Activated T-helper 17 cell treated with anti-CD3 and anti-CD28 coated beads, Interleukin-2, amount 50 U/mL, for 72 hours (primary cell): Measurements from ENCODE around the gene PLEKHA7. TPM values are rescaled to one million over a fixed set of nuclear protein-coding genes. Genes with fewer than 3 reads are reported as not detected.
A peak's percentile ranks its signal among the peaks of the same experiment; 100 is the strongest.
"Not testable (repeated sequence)": the region's sequence is repeated elsewhere in the genome, so short reads cannot be mapped to it uniquely, and the experiment has no call there.

Experiments
- ATAC-seq: fragments of 150-1000 bp; cut with Tn5 transposase; replicated peaks from 2 replicates; pipeline ENCODE4 v1.10.0; 2021; ENCODE audit warnings: mild to moderate bottlenecking, moderate library complexity
- H3K27ac Mint-ChIP-seq: one replicate; pipeline ENCODE4 v1.8.0; 2022; ENCODE audit warnings: mixed read lengths
- H3K27me3 Mint-ChIP-seq: one replicate; pipeline ENCODE4 v1.8.0; 2022; ENCODE audit warnings: mixed read lengths
- H3K36me3 Mint-ChIP-seq: one replicate; pipeline ENCODE4 v1.8.0; 2022; ENCODE audit warnings: low read depth, mild to moderate bottlenecking, mixed read lengths
- H3K4me1 Mint-ChIP-seq: one replicate; pipeline ENCODE4 v1.8.0; 2022; ENCODE audit warnings: mixed read lengths
- H3K4me3 Mint-ChIP-seq: one replicate; pipeline ENCODE4 v1.8.0; 2022; ENCODE audit warnings: mild to moderate bottlenecking, mixed read lengths
- H3K9me3 Mint-ChIP-seq: one replicate; pipeline ENCODE4 v1.8.0; 2022; ENCODE audit warnings: mixed read lengths
- total RNA-seq, 2 donors: library from RNA; stranded (reverse); gene quantifications; one replicate each; pipeline ENCODE4 v1.2.3, GENCODE V29; 2022

PLEKHA7 gene
- total RNA-seq, 2 donors from 2014 or later = 2.7 to 35.2 TPM

DNA sequence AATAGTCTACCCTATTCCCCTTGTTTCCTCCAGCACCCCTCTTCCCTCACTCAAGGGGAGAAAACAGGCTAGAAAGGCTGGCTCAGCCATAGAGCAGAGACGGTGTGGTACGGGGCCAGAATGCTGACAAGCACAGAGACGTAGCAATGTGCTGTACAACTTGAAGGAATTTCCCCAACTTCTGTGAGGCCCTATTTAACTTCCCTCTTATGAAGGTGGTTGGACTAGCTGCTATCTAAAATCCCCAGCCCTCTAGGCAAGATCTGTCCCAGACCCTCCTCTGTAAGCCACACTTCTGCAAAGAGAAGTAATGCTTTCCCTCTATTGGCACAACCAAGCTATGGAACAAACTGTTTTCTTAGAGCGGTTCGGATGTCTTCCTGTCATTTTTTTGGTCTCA lies 37.8 kb downstream of the PLEKHA7 start:
- ATAC-seq = no peak
- H3K4me1 Mint-ChIP-seq = no peaks in the 10 kb centered on the region
- H3K27me3 Mint-ChIP-seq = no peaks in the 10 kb centered on the region

GRCh38 chr11:16975906-16976305 lies 38.3 kb downstream of the PLEKHA7 start:
- Mint-ChIP-seq H3K4me3 (no peak overlapping the region), H3K36me3 (no peaks in the 10 kb centered on the region), H3K4me1 (no peaks in the 10 kb centered on the region), H3K9me3 (no peaks in the 10 kb centered on the region), H3K27me3 (no peaks in the 10 kb centered on the region), H3K27ac (no peak overlapping the region)
- ATAC-seq = no peak

More for the DNA sequence above, 37.8 kb downstream of the PLEKHA7 start:
- Mint-ChIP-seq H3K9me3 (no peaks in the 10 kb centered on the region), H3K36me3 (no peaks in the 10 kb centered on the region), H3K4me3 (no peak overlapping the region), H3K27ac (no peak overlapping the region)

DNA sequence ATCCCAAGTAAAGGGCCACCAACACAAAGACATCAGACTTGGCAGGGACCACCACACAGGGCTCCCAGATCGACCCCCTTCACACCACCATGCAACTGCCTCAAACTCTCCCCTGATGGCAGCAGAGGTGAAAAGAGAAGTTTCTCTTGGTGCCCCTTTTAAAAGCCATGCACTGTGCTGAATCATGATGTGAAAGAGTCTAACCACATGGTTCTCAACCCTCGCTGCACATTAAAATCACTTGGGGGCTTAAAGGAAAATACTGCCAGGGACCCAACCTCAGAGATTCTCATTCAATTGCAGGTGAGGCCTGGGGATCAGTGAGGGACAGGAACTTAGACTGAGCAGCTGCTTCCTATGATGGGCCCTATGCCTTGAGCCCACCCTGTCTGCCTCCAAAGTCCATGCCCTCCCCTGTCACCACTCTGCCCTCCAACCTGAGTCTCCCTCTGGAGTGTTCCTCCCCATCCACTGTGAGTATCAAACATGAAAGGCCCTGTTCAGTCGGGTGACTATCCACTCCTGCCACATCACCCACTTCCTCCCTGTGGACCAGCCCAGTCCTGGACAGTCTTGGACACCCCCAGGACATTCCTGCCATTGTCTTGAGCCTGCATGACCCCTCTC lies 40.8 kb downstream of the PLEKHA7 start:
- no peaks in the 10 kb centered on the region for H3K27me3 Mint-ChIP-seq
- no peak for ATAC-seq
- H3K36me3 Mint-ChIP-seq = no peaks in the 10 kb centered on the region
- no peak overlapping the region for H3K4me3 Mint-ChIP-seq
- no peaks in the 10 kb centered on the region for H3K9me3 Mint-ChIP-seq
- H3K27ac Mint-ChIP-seq = peak overlapping the region; percentile 5
- H3K4me1 Mint-ChIP-seq = peaks cover 6% of the 10 kb centered on the region

DNA sequence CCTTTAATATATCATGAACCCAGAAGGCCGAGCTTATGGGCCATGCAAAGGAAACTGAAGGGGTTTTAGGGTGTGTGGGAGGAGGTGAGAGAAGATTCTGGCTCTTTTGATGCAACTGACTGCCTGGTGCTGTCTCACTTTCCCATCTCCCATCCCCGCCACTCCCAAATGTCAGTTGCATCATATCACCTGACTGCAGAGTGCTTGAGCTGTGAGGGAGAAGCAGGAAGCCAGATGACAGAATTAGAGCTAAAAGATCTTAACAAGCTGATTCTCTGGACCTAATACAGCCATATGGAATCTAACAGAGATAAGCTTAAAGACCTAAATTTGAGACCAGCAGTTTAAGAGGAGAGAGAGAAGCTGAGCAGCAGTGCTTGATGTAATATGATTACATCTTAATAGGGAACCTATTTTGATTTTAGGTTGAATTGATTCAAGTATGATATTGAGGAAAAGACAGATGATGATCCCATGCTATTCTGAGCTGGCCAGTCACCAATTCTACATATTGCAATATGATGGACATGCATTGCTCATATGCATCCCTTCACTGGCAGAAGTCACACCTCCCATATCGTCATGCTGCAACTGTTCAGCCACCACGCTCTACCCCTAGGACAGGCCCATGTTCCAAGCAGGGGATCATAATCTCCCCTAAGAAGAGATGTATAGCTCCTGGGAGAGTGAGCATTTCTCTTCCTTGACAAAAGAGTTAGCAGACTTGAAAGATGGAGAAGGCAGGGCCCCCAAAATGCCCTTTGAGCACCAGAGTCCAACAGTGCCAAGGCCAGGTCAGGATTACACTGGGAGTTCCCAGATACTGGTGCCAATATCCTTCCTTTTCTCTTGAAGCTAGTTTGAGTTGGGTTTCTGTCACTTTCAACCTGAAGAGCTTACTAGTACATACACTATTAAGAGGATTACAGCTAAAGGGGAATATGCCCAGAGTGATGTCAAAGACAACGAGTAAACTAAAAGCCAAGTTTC lies 44.9 kb downstream of the PLEKHA7 start:
- H3K9me3 Mint-ChIP-seq = no peaks in the 10 kb centered on the region
- H3K36me3 Mint-ChIP-seq = no peaks in the 10 kb centered on the region
- no peak overlapping the region for H3K4me3 Mint-ChIP-seq
- no peaks in the 10 kb centered on the region for H3K27me3 Mint-ChIP-seq
- peak overlapping the region; percentile 37 for H3K27ac Mint-ChIP-seq
- peaks cover 6% of the 10 kb centered on the region for H3K4me1 Mint-ChIP-seq
- no peak for ATAC-seq

- Mint-ChIP-seq H3K4me1 (peaks cover 6% of the 10 kb centered on the region), H3K27ac (no peak overlapping the region), H3K27me3 (no peaks in the 10 kb centered on the region), H3K4me3 (no peak overlapping the region), H3K9me3 (no peaks in the 10 kb centered on the region), H3K36me3 (no peaks in the 10 kb centered on the region)
- no peak for ATAC-seq
These were observed 46.0 kb downstream of the PLEKHA7 start for GRCh38 chr11:16968196-16968595.

- no peak for ATAC-seq
These were observed 47.1 kb downstream of the PLEKHA7 start for GRCh38 chr11:16966930-16967671.

GRCh38 chr11:16964501-16964900 lies 49.7 kb downstream of the PLEKHA7 start:
- Mint-ChIP-seq H3K4me1 (peaks cover 11% of the 10 kb centered on the region), H3K27ac (no peak overlapping the region), H3K4me3 (no peak overlapping the region), H3K36me3 (no peaks in the 10 kb centered on the region), H3K27me3 (no peaks in the 10 kb centered on the region), H3K9me3 (no peaks in the 10 kb centered on the region)
- ATAC-seq = no peak

More at GRCh38 chr11:16966930-16967671, 47.1 kb downstream of the PLEKHA7 start:
- no peak overlapping the region for H3K4me3 Mint-ChIP-seq
- peaks cover 11% of the 10 kb centered on the region for H3K4me1 Mint-ChIP-seq
- H3K27ac Mint-ChIP-seq = peak overlapping the region; percentile 33
- H3K27me3 Mint-ChIP-seq = no peaks in the 10 kb centered on the region
- H3K9me3 Mint-ChIP-seq = no peaks in the 10 kb centered on the region
- no peaks in the 10 kb centered on the region for H3K36me3 Mint-ChIP-seq

DNA sequence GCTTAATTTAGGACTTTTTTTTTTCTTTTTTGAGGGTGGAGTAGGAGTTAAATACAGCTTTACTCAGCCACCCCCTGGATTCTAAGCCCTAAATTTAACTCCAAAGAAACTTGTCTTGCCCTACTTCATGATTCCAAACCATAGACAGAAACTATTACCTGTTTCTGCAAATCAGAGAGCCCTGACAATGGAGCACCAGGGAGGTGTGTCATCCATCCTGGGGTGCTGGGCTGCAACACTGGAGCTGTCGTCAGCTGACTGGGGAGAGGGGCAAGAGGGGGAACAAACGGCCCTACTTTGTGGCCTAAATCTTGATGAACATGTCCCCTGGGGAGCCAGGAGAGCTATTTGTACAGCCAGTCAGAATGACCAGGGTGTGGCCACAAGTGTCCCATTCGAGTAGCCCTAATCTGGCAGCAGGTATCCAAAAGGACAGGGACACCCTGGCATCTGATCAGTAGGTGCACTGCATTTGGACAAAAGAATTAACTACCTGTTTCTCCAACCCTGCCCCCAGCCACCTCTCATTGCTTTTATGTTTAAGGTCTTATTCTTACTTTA lies 50.8 kb downstream of the PLEKHA7 start:
- Mint-ChIP-seq H3K9me3 (no peaks in the 10 kb centered on the region), H3K4me1 (peaks cover 5% of the 10 kb centered on the region)
- no peak for ATAC-seq

GRCh38 chr11:16962589-16962988 lies 51.6 kb downstream of the PLEKHA7 start:
- H3K36me3 Mint-ChIP-seq, H3K9me3 Mint-ChIP-seq, H3K27ac Mint-ChIP-seq, H3K4me1 Mint-ChIP-seq, H3K4me3 Mint-ChIP-seq, H3K27me3 Mint-ChIP-seq: not testable (repeated sequence)
- peak; percentile 31 for ATAC-seq

More for the DNA sequence above, 50.8 kb downstream of the PLEKHA7 start:
- Mint-ChIP-seq H3K36me3 (no peaks in the 10 kb centered on the region), H3K4me3 (no peak overlapping the region), H3K27ac (no peak overlapping the region), H3K27me3 (no peaks in the 10 kb centered on the region)

GRCh38 chr11:16962146-16962545 lies 52.1 kb downstream of the PLEKHA7 start:
- no peak overlapping the region for H3K27ac Mint-ChIP-seq
- H3K9me3 Mint-ChIP-seq = no peaks in the 10 kb centered on the region
- H3K27me3 Mint-ChIP-seq = no peaks in the 10 kb centered on the region
- H3K4me1 Mint-ChIP-seq = peaks cover 5% of the 10 kb centered on the region
- ATAC-seq = no peak
- no peaks in the 10 kb centered on the region for H3K36me3 Mint-ChIP-seq
- no peak overlapping the region for H3K4me3 Mint-ChIP-seq

DNA sequence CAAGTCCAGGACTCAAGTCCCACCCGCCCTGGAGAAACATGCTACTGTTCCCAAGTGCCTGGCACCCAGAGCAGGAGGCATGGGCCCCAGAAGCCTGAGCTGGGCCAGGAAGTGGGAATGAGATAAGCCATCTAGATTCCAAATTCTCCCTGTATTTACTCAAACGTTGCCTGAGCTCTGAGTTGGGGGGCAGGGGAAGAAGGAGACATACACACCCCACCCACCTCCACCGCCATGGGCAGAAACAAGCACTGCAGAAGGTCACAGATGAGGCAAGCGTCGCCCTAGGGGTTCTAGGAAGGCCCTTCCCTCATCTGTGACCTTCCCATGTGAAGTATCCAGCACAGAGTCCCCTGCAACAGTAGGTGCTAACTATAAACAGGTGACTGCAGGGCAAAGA lies 54.0 kb downstream of the PLEKHA7 start:
- H3K36me3 Mint-ChIP-seq = no peaks in the 10 kb centered on the region
- H3K27ac Mint-ChIP-seq = peak overlapping the region; percentile 67
- H3K27me3 Mint-ChIP-seq = no peaks in the 10 kb centered on the region
- ATAC-seq = no peak
- H3K9me3 Mint-ChIP-seq = no peaks in the 10 kb centered on the region
- H3K4me3 Mint-ChIP-seq = no peak overlapping the region
- peaks cover 5% of the 10 kb centered on the region for H3K4me1 Mint-ChIP-seq

GRCh38 chr11:16959602-16960001 lies 54.6 kb downstream of the PLEKHA7 start:
- Mint-ChIP-seq H3K4me3 (no peak overlapping the region), H3K9me3 (no peaks in the 10 kb centered on the region), H3K4me1 (peaks cover 5% of the 10 kb centered on the region), H3K27me3 (no peaks in the 10 kb centered on the region), H3K36me3 (no peaks in the 10 kb centered on the region), H3K27ac (peak overlapping the region; percentile 38)
- ATAC-seq = no peak

DNA sequence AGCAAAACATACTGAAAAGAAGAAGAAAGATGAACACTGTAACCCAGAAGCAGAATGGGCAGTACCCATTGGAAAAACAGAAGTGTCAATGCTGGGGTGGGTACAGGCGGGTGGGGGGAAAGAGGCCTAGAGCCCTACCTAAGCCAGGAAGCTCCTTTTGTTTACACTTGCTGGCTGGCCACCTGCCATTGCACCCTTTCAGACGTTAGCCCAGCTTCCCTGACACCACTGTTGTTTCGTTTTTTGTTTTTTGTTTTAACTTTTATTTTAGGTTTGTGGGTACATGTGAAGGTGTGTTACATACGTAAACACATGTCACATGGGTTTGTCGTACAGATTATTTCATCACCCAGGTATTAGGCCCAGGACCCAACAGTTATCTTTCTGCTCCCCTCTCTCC lies 55.4 kb downstream of the PLEKHA7 start:
- H3K9me3 Mint-ChIP-seq = no peaks in the 10 kb centered on the region
- H3K27ac Mint-ChIP-seq = peak overlapping the region; percentile 38
- ATAC-seq = no peak
- no peaks in the 10 kb centered on the region for H3K27me3 Mint-ChIP-seq
- no peak overlapping the region for H3K4me3 Mint-ChIP-seq
- H3K4me1 Mint-ChIP-seq = peaks cover 5% of the 10 kb centered on the region
- no peaks in the 10 kb centered on the region for H3K36me3 Mint-ChIP-seq

DNA sequence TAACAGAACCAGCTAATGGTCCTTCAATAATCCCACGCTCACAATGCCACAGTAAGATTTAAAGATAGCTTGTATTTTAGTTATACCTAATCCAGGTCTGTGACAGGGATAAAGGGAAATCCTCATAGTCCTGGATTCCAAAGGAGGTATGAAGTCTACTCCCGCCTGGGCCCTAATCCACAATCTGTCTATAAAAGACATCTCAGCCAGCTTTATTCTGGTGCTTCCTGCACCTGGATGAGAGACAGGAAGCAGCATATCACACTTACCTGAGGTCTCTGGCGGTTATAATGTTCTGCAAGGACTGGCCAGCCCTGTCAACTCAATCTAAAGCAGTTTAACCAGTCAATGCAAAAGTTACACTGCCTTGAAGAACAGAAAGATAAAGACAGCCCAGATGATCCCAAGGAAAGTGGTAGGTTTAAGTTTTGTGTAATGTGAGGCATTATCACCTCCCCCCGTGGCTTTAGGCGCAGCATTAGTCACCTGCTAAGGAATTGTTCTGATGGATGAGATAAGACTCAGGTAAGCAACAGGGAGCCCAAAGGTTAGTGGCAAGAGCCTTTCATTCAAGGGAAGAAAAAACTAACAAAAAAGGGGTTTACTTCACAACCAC lies 57.6 kb downstream of the PLEKHA7 start:
- no peak for ATAC-seq
- Mint-ChIP-seq H3K4me1 (no peaks in the 10 kb centered on the region), H3K27ac (no peak overlapping the region), H3K9me3 (no peaks in the 10 kb centered on the region), H3K27me3 (no peaks in the 10 kb centered on the region), H3K36me3 (no peaks in the 10 kb centered on the region), H3K4me3 (no peak overlapping the region)
